CD4-positive, alpha-beta T cell treated with Interleukin-10 for 1 hour (primary cell): ENCODE results near the gene BDH1.
A peak's percentile ranks its signal among the peaks of the same experiment; 100 is the strongest.

Experiments used
- DNase-seq: peaks from one replicate; pipeline ENCODE4 v3.0.0-alpha.2; 2020

The BDH1 gene

DNA sequence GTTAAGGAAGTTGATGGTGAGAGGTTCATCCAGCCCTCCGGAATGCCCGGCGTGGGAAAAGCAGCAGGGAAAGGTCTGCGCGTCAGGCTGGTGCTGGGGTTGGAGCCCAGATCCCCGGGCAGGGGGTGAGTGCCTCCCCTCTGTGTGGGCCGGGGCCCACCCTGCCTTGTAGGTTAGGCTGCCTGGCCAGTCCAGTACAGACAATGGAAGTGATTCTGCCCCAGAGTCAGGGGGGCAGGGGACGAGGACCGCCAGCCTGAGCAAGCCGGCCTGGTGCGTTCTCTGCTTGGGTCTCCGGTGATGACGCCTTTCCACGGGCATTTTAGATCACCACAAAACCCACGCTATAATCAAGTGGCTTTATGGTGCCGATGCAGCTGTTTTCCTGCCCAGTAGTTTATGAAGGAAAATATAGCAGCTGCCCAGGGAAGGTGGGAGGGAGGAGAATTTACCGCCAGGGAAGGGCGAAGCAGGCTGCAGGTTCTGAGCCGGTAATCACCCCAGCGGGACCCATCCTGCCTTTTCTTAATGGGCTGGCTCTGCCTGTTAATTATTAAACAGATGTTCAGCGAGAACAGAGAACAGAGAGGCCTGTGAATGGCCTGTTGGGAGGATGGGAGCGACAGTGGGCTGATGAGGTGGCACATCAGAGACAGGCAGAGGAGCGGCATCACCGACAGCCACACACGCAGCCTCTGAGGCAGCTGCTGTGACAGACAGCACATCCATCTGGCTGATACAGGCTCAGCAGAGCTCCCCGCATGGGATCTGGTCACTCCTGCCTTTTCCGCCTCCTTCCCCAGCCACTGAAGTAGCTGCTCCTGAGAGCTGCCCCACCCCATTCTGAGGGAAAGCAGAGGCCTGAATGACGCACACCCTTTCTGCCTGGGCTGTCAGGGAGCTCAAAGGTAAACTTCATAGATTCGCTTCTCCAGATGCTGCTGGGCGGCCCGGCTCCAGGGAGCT is 35.2 kb downstream of the BDH1 start:
- DNase-seq: no peak

GRCh38 chr3:197519801-197520211 is 36.0 kb downstream of the BDH1 start:
- DNase-seq: peak; percentile 4

DNA sequence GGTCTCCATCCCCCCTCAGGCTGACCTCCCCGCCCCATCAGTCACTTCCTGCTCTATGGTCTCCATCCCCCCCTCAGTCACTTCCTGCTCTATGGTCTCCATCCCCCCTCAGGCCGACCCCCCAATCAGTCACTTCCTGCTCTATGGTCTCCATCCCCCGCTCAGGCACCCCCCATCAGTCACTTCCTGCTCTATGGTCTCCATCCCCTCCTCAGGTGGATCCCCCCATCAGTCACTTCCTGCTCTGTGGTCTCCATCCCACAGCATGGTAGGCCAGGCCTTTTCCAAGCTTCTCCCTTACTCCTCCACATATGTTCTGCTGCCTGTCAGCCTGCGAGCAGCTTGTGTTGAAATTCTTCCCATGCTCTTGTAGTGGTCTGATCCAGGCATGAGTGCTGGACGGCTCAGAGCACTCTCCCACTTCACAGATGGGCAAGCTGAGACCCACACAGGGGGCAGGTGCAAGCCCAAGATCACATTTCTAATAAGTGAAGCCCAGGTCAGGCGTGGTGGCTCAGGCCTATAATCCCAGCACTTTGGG is 36.8 kb downstream of the BDH1 start:
- peak; percentile 13 for DNase-seq

- peak; percentile 18 for DNase-seq
These were observed 37.7 kb downstream of the BDH1 start for GRCh38 chr3:197517922-197518683.

DNA sequence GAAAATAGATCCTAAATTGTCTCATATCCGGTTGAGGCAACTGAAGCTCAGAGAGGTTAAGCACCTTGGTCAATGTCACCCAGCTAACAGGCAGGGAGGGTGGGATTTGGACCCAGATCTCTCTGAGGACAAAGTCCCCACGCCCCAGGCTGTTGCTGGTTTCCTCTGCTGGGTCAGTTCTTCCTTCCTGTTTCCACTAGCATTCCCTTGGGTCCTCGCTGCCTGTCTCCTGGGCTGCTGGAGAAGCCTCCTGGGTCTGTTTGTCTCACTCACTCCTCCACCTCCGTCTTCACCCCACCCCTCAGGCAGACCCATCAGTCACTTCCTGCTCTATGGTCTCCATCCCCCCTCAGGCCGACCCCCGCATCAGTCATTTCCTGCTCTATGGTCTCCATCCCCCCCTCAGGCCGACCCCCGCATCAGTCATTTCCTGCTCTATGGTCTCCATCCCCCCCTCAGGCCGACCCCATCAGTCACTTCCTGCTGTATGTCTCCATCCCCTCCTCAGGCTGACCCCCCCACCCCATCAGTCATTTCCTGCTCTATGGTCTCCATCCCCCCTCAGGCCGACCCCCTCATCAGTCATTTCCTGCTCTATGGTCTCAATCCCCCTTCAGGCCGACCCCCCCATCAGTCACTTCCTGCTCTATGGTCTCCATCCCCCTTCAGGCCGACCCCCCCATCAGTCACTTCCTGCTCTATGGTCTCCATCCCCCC is 38.7 kb downstream of the BDH1 start:
- DNase-seq: peak; percentile 38

DNA sequence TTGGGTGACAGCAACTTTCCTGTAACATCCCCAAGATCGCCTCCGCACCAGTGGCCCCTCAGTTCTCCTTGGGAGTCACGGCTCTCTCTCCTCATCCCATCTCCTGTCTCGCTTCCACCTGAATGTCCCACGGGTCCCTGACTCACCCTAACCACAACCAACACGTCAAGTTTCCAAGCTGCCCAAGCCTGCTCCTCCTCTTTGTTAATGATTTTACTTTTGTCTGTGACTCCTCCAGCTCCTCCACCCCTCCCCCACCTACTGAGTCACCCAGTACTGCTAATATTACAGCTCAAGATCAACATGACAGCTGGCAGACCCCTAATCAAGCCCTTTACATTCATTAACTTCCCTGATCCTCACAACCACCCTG is 39.3 kb downstream of the BDH1 start:
- DNase-seq: no peak

GRCh38 chr3:197514786-197515355 is 40.9 kb downstream of the BDH1 start:
- DNase-seq: no peak

- DNase-seq: no peak
These were observed 41.6 kb downstream of the BDH1 start for GRCh38 chr3:197513953-197514785.

DNA sequence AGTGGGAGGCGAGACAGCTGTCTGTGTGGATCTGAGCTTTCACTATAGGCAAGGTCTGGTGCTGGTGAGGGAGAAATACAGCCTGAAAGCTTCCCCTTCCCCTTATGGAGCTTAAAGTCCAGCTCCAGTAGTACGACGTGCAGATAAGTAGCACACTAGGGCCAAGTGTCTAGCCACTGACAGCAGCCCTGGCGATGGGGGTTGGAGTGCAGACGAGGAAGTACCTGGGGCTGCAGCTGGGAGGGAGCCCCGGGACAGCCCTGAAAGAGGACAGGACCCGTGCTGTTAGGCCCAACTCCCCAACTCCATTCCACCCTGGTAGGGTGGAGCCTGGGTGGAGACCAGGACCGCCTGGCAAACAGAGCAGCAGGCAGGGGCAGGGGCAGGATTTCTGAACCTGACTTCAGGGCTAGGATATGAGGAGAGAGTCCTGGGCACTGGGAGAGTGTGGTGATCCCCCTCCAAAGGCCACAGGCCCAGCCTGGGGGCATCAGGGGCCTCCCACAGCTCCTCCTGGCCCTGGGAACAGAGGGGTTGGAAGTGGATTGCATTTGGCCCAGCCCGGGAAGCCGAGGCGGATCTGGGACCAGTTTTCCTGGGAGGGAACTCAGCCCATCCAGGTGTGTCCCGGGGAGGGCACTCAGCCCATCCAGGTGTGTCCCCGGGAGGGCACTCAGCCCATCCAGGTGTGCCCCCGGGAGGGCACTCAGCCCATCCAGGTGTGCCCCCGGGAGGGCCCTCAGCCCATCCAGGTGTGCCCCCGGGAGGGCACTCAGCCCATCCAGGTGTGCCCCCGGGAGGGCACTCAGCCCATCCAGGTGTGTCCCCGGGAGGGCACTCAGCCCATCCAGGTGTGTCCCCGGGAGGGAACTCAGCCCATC is 42.8 kb downstream of the BDH1 start:
- no peak for DNase-seq

DNA sequence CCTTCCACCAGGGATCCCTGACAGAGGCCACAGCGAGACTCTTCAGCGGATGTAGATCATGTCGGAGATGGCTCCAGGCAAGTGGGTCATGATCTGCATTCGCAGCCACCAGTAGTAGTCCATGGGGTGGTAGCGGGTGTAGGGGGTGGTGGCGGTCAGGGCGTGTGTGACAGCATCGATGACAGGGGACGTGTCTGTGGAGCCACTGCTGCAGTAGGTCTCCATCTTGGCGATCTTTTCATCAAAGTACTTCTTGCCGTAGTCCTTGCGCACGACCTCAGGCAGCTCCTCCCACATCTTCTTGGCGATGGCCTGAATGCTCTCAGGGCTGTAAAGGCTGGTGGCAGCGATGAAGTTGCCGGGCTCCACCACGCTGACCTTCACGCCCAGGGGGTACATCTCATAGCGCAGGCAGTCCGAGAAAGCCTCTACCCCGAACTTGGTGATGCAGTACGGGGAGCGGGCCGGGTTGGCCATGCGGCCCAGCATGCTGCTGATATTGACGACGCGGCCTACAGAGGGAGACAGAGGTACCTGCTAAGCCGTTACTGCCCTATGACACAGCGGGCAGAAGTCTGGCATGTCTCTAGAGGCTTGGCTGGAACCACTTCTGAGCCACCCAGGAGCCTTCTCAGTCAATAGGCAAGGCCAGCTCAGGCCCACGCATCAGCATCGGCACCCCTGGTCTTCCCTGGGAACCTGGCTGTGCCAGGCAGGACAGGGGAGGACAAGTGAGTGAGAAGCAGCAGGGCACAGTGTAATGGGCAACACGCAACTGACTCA is 43.7 kb downstream of the BDH1 start:
- no peak for DNase-seq

GRCh38 chr3:197511130-197511529 is 44.6 kb downstream of the BDH1 start:
- DNase-seq: no peak

GRCh38 chr3:197510642-197511018 is 45.1 kb downstream of the BDH1 start:
- DNase-seq: no peak

DNA sequence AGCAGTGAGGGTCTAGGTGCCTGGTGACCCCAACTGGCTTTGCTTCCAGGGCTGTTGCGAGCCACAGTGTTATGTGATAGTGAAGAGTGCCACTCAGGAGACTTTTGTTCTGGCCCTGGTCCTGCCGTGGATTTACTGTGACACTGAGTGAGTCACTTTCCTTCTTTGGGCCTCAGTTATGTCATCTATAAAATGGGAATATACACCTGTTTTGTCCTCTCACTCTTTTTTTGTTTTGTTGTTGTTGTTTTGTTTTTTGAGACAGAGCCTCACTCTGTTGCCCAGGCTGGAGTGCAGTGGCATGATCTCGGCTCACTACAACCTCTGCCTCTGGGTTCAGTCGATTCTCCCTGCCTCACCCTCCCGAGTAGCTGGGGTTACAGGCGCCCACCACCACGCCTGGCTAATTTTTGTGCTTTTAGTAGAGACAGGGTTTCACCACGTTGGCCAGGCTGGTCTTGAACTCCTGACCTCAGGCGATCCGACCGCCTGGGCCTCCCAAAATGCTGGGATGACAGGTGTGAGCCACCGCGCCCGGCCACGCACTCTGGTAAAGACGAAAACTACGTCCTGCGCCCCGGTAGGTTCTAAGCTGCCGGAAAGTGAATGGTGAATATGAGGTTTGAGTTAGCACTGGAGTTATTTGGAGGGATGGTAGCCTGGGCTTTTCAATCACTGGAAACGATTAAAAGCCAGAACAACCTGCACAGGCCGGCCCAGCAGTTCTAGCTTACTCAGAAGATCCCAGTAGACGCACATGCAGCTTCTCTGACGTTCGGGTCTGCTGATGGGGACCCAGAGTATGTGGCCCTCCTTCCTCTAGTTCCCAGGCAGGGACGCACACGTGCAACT is 46.6 kb downstream of the BDH1 start:
- DNase-seq: no peak

DNA sequence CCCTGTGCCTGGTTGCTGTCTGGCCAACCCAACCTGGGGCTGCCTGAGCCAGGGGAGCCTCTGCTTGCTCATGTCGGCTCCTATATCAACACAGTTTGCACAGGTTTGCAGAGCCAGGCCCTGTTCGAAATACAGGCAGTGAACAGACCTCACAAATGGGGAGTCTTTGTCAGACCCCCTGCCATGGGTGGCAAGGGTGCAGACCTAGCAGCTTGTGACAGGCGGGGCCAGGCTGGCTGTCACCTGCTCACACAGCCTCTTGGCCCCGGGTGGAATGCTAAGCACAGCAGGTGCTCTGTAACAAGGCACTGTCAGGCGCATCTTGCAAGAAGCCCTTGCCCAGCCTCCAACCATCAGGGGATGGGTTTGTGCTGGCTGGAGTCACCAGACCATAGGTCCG is 47.3 kb downstream of the BDH1 start:
- DNase-seq: no peak

GRCh38 chr3:197508051-197508451 is 47.7 kb downstream of the BDH1 start:
- DNase-seq: no peak

DNA sequence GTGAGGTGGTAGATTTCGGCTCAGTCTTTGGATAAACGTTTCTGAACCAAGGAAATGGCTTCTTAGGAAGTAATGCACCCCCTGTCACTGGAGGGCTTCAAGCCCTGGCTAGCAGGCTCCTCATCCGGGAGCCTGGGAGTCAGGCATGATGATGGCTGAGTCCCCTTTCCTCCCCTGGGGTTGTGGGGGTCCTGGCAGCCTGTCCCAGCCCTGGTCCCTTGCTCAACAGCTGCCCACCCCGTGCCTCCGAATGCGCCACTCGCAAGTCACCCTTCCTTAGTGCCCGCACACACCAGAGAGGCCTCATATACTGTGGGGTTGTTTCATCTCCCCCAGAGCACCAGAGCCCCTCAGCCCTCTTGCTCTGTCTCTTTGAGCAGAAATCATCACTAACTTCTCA is 48.2 kb downstream of the BDH1 start:
- no peak for DNase-seq

GRCh38 chr3:197507081-197507480 is 48.7 kb downstream of the BDH1 start:
- no peak for DNase-seq

GRCh38 chr3:197505796-197506548 is 49.8 kb downstream of the BDH1 start:
- DNase-seq: no peak
